PFSK-1 (cell line): ENCODE measurements around the gene DOK4.

Experiments
- FOXP2 ChIP-seq: optimal IDR thresholded peaks from 2 replicates; pipeline ENCODE3; 2011; ENCODE audit warnings: borderline replicate concordance, control low read depth, inconsistent platforms; ENCODE audit not compliant: insufficient read depth; ENCODE audit errors: extremely low read length, extremely low read depth
- POLR2AphosphoS5 ChIP-seq: IDR thresholded peaks from 2 replicates; pipeline ENCODE4 v1.6.1; 2012; ENCODE audit warnings: low read depth, mild to moderate bottlenecking, control low read depth, low read length, moderate library complexity
- REST ChIP-seq, 2 experiments: IDR thresholded peaks; 2 replicates each; pipeline versions ENCODE4 v1.6.1 to v1.8.0; 2011 to 2012; ENCODE audit warnings: low read depth in 2 of 2, low read length in 2 of 2, control low read depth in 1 of 2, inconsistent platforms in 1 of 2, mild to moderate bottlenecking in 1 of 2, moderate library complexity in 1 of 2; ENCODE audit not compliant: insufficient read depth in 1 of 2
- SIN3A ChIP-seq: IDR thresholded peaks from 2 replicates; pipeline ENCODE4 v1.6.1; 2012; ENCODE audit warnings: mild to moderate bottlenecking, low read length, moderate library complexity, borderline replicate concordance; ENCODE audit not compliant: insufficient read depth
- TAF1 ChIP-seq: IDR thresholded peaks from 2 replicates; pipeline ENCODE4 v1.6.1; 2012; ENCODE audit warnings: low read length, control low read depth, borderline replicate concordance; ENCODE audit not compliant: insufficient read depth

GRCh38 chr16:57486858-57487834 is 853 bp upstream of the DOK4 start:
- TF ChIP-seq REST (IDR thresholded peaks at IDR 0.05; ENCODE audit: insufficient read depth in 1 of 2, low read depth in 2 of 2, low read length in 2 of 2) (no peak), SIN3A (no peak), TAF1 (no peak), POLR2AphosphoS5 (no peak), FOXP2 (no peak)
